PFSK-1 (cell line): ENCODE measurements around the gene AIP.

Source experiments
- FOXP2 ChIP-seq: optimal IDR thresholded peaks from 2 replicates; pipeline ENCODE3; 2011; ENCODE audit warnings: borderline replicate concordance, control low read depth, inconsistent platforms; ENCODE audit not compliant: insufficient read depth; ENCODE audit errors: extremely low read length, extremely low read depth
- POLR2AphosphoS5 ChIP-seq: IDR thresholded peaks from 2 replicates; pipeline ENCODE4 v1.6.1; 2012; ENCODE audit warnings: low read depth, mild to moderate bottlenecking, control low read depth, low read length, moderate library complexity
- SIN3A ChIP-seq: IDR thresholded peaks from 2 replicates; pipeline ENCODE4 v1.6.1; 2012; ENCODE audit warnings: mild to moderate bottlenecking, low read length, moderate library complexity, borderline replicate concordance; ENCODE audit not compliant: insufficient read depth
- TAF1 ChIP-seq: IDR thresholded peaks from 2 replicates; pipeline ENCODE4 v1.6.1; 2012; ENCODE audit warnings: low read length, control low read depth, borderline replicate concordance; ENCODE audit not compliant: insufficient read depth
- TF ChIP-seq, protein P1 (sequence below), 2 experiments: IDR thresholded peaks; 2 replicates each; pipeline versions ENCODE4 v1.6.1 to v1.8.0; 2011 to 2012; ENCODE audit warnings: low read depth in 2 of 2, low read length in 2 of 2, control low read depth in 1 of 2, inconsistent platforms in 1 of 2, mild to moderate bottlenecking in 1 of 2, moderate library complexity in 1 of 2; ENCODE audit not compliant: insufficient read depth in 1 of 2

Gene AIP

GRCh38 chr11:67489885-67490726 is 7.3 kb downstream of the AIP start:
- TF ChIP-seq TAF1 (no peak), FOXP2 (no peak), SIN3A (no peak), POLR2AphosphoS5 (no peak)
- TF ChIP-seq, protein P1, sequence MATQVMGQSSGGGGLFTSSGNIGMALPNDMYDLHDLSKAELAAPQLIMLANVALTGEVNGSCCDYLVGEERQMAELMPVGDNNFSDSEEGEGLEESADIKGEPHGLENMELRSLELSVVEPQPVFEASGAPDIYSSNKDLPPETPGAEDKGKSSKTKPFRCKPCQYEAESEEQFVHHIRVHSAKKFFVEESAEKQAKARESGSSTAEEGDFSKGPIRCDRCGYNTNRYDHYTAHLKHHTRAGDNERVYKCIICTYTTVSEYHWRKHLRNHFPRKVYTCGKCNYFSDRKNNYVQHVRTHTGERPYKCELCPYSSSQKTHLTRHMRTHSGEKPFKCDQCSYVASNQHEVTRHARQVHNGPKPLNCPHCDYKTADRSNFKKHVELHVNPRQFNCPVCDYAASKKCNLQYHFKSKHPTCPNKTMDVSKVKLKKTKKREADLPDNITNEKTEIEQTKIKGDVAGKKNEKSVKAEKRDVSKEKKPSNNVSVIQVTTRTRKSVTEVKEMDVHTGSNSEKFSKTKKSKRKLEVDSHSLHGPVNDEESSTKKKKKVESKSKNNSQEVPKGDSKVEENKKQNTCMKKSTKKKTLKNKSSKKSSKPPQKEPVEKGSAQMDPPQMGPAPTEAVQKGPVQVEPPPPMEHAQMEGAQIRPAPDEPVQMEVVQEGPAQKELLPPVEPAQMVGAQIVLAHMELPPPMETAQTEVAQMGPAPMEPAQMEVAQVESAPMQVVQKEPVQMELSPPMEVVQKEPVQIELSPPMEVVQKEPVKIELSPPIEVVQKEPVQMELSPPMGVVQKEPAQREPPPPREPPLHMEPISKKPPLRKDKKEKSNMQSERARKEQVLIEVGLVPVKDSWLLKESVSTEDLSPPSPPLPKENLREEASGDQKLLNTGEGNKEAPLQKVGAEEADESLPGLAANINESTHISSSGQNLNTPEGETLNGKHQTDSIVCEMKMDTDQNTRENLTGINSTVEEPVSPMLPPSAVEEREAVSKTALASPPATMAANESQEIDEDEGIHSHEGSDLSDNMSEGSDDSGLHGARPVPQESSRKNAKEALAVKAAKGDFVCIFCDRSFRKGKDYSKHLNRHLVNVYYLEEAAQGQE (IDR thresholded peaks at IDR 0.05; ENCODE audit: insufficient read depth in 1 of 2, low read depth in 2 of 2, low read length in 2 of 2), result no peak

DNA sequence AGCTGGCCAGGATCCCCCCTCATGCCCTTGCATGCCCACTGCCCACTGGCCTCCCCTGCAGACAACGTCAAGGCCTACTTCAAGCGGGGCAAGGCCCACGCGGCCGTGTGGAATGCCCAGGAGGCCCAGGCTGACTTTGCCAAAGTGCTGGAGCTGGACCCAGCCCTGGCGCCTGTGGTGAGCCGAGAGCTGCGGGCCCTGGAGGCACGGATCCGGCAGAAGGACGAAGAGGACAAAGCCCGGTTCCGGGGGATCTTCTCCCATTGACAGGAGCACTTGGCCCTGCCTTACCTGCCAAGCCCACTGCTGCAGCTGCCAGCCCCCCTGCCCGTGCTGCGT is 7.9 kb downstream of the AIP start:
- TF ChIP-seq TAF1 (no peak), FOXP2 (no peak), SIN3A (no peak), POLR2AphosphoS5 (no peak)
- TF ChIP-seq, protein P1 (IDR thresholded peaks at IDR 0.05; ENCODE audit: insufficient read depth in 1 of 2, low read depth in 2 of 2, low read length in 2 of 2), result no peak

DNA sequence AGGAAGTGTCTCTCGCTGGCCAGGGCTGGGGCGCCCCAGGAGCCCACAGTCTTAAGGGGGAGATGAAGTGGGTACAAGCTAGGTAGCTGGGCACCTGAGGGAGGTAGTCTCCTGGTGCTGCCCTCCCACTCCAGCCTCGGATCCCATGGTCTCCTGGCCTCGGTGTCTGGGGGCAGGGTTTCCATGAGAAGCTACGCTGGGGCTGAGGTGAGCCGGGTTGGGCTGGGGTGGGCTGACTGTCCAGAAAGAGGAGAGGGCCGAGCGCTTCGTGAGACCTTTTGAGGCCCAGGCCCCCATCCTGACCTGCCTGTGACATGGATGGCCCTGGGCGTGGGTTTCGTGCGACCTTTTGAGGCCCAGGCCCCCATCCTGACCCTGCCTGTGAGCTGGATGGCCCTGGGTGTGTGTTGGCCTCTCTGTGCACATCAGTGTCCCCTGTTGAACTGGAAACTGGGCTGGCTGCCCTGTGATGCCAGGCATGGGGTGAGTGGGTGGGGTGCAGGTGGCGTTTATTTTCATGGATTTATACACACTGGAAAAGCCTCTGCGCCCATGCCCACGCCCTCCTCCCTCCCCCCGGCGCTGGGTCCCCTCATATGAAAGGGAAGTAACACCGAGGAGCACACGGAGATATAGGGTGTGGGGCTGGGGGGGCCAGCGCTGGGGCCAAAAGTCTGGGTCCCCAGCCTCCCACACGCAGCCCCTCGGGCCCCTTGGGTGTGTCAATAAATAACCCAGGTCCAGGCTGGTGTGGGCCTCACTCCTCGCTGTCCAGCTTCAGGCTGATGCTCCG is 8.6 kb downstream of the AIP start:
- TF ChIP-seq FOXP2 (no peak), SIN3A (no peak), POLR2AphosphoS5 (no peak), TAF1 (no peak)
- TF ChIP-seq, protein P1 (IDR thresholded peaks at IDR 0.05; ENCODE audit: insufficient read depth in 1 of 2, low read depth in 2 of 2, low read length in 2 of 2), result no peak

GRCh38 chr11:67492069-67492727 is 9.4 kb downstream of the AIP start:
- TF ChIP-seq POLR2AphosphoS5 (no peak), TAF1 (no peak), SIN3A (no peak), FOXP2 (no peak)
- TF ChIP-seq, protein P1 (IDR thresholded peaks at IDR 0.05; ENCODE audit: insufficient read depth in 1 of 2, low read depth in 2 of 2, low read length in 2 of 2), result no peak
